CD14-positive monocyte (primary cell): ENCODE measurements around the gene LRRC4C. TPM values are rescaled to one million over a fixed set of nuclear protein-coding genes. Genes with fewer than 3 reads are reported as not detected.

Experiments used
- DNase-seq, 3 donors: peaks; one replicate each; pipeline ENCODE4 v3.0.0-alpha.2; 2011 to 2022
- H2AFZ ChIP-seq: 2 replicates; pipeline ENCODE4 v1.6.0; 2012; ENCODE audit warnings: mild to moderate bottlenecking, low read depth, low read length, inconsistent platforms; ENCODE audit not compliant: insufficient read depth, poor library complexity, severe bottlenecking
- H3K27ac ChIP-seq, 2 donors: 1 replicate in 1 of 2; 2 replicates in 1 of 2; pipeline ENCODE4 v1.5.1; 2012 to 2013; ENCODE audit warnings: low read length in 2 of 2, control low read depth in 1 of 2, inconsistent platforms in 1 of 2, low read depth in 1 of 2, mild to moderate bottlenecking in 1 of 2
- H3K27me3 ChIP-seq, 2 donors: one replicate each; pipeline versions ENCODE4 v1.6.0 to v1.6.1; 2011 to 2013; ENCODE audit warnings: low read length in 2 of 2; ENCODE audit not compliant: control insufficient read depth in 2 of 2, insufficient read depth in 2 of 2
- H3K36me3 ChIP-seq, 2 donors: replicated peaks in 1 of 2; 1 replicate in 1 of 2; 2 replicates in 1 of 2; pipeline versions ENCODE4 v1.5.1 to v1.6.1; 2012 to 2013; ENCODE audit warnings: low read length in 2 of 2, control low read depth in 1 of 2, inconsistent platforms in 1 of 2, mild to moderate bottlenecking in 1 of 2; ENCODE audit not compliant: insufficient read depth in 2 of 2, control insufficient read depth in 1 of 2
- H3K4me1 ChIP-seq, 2 donors: 1 replicate in 1 of 2; 2 replicates in 1 of 2; pipeline versions ENCODE4 v1.5.1 to v1.6.1; 2012 to 2013; ENCODE audit warnings: low read length in 2 of 2, control low read depth in 1 of 2, inconsistent platforms in 1 of 2, mild to moderate bottlenecking in 1 of 2, moderate library complexity in 1 of 2; ENCODE audit not compliant: insufficient read depth in 2 of 2, control insufficient read depth in 1 of 2
- H3K4me2 ChIP-seq: replicated peaks from 2 replicates; pipeline ENCODE3; 2012; ENCODE audit warnings: low read length, moderate library complexity, mild to moderate bottlenecking; ENCODE audit not compliant: poor library complexity, severe bottlenecking; ENCODE audit errors: extremely low read depth
- H3K4me3 ChIP-seq, 3 experiments: fragments of 200-600 bp in 1 of 3; sonication (generic) in 1 of 3; replicated peaks in 1 of 3; 1 replicate in 2 of 3; 2 replicates in 1 of 3; pipeline ENCODE4 v1.5.1; 2011 to 2013; ENCODE audit warnings: low read length in 3 of 3, mild to moderate bottlenecking in 3 of 3, control low read depth in 2 of 3, low read depth in 2 of 3, inconsistent platforms in 1 of 3, moderate library complexity in 1 of 3
- H3K79me2 ChIP-seq: 2 replicates; pipeline ENCODE4 v1.6.0; 2012; ENCODE audit warnings: mild to moderate bottlenecking, control low read depth, inconsistent platforms, low read length, moderate library complexity; ENCODE audit not compliant: insufficient read depth
- H3K9ac ChIP-seq: 2 replicates; pipeline ENCODE4 v1.6.0; 2017; ENCODE audit warnings: low read length, mild to moderate bottlenecking; ENCODE audit not compliant: insufficient read depth, poor library complexity, severe bottlenecking
- H3K9me3 ChIP-seq, 2 donors: replicated peaks in 1 of 2; 1 replicate in 1 of 2; 2 replicates in 1 of 2; pipeline versions ENCODE4 v1.5.1 to v1.6.1; 2012 to 2013; ENCODE audit warnings: low read length in 2 of 2, control low read depth in 1 of 2; ENCODE audit not compliant: control insufficient read depth in 1 of 2, insufficient read depth in 1 of 2
- H4K20me1 ChIP-seq: 2 replicates; pipeline ENCODE4 v1.6.0; 2012; ENCODE audit warnings: mild to moderate bottlenecking, low read length, control low read depth, moderate library complexity; ENCODE audit not compliant: insufficient read depth
- H3K27ac Mint-ChIP-seq, 7 donors: one replicate each; pipeline ENCODE4 v1.8.0; 2020; ENCODE audit warnings: mild to moderate bottlenecking in 7 of 7, mixed read lengths in 7 of 7, moderate library complexity in 6 of 7, inconsistent platforms in 2 of 7
- H3K27me3 Mint-ChIP-seq, 3 donors: one replicate each; pipeline ENCODE4 v1.8.0; 2021 to 2022; ENCODE audit warnings: low read depth in 3 of 3, mild to moderate bottlenecking in 3 of 3, mixed read lengths in 3 of 3, moderate library complexity in 3 of 3, inconsistent platforms in 1 of 3
- H3K36me3 Mint-ChIP-seq, 2 donors: one replicate each; pipeline ENCODE4 v1.8.0; 2020; ENCODE audit warnings: mixed read lengths in 2 of 2, inconsistent platforms in 1 of 2, mild to moderate bottlenecking in 1 of 2
- H3K4me1 Mint-ChIP-seq: one replicate; pipeline ENCODE4 v1.8.0; 2020; ENCODE audit warnings: mild to moderate bottlenecking, mixed read lengths
- H3K4me3 Mint-ChIP-seq, 2 donors: one replicate each; pipeline ENCODE4 v1.8.0; 2020; ENCODE audit warnings: mild to moderate bottlenecking in 2 of 2, mixed read lengths in 2 of 2, moderate library complexity in 1 of 2
- H3K9me3 Mint-ChIP-seq, 7 donors: one replicate each; pipeline ENCODE4 v1.8.0; 2020 to 2022; ENCODE audit warnings: mixed read lengths in 7 of 7, mild to moderate bottlenecking in 6 of 7, moderate library complexity in 6 of 7, inconsistent platforms in 2 of 7
- CTCF ChIP-seq: fragments of 200-600 bp; IDR thresholded peaks from one replicate; pipeline ENCODE4 v1.8.0; 2022; ENCODE audit warnings: antibody characterized with exemption, mild to moderate bottlenecking
- WGBS: methylation state at CpG from one replicate; pipeline ENCODE4 v1.1.5; 2013; ENCODE audit warnings: missing lambda C conversion rate; ENCODE audit not compliant: insufficient coverage; 5-methylcytosine and 5-hydroxymethylcytosine counted together
- intact Hi-C, 2 donors: fragments of 100-400 bp; cut with micrococcal nuclease; formaldehyde crosslinking; loops; one replicate each; pipeline versions ENCODE4 v1.15.0 to v1.15.1; 2023
- polyA plus RNA-seq, 3 donors: library from polyadenylated mRNA; depleted of rRNA in 1 of 3; unstranded in 2 of 3; stranded (reverse) in 1 of 3; fragments of 300-500 nt in 2 of 3; fragments of >200 nt in 1 of 3; fragmentation: Illumina TruSeq in 2 of 3; gene quantifications; 1 replicate in 2 of 3; 2 replicates in 1 of 3; pipeline ENCODE4 v1.2.3, GENCODE V29; 2012 to 2021

The LRRC4C gene
- polyA plus RNA-seq, 3 donors: not detected

- H3K79me2 ChIP-seq: no peaks in the 10 kb centered on the region
- no peak for TF ChIP-seq CTCF
- no peaks in the 10 kb centered on the region for H3K9me3 ChIP-seq
- no peak overlapping the region for H3K4me2 ChIP-seq
- Mint-ChIP-seq H3K4me1 (no peaks in the 10 kb centered on the region), H3K27me3 (no peaks in the 10 kb centered on the region), H3K36me3 (no peaks in the 10 kb centered on the region), H3K9me3 (peaks cover 0 to 5% (median 0%) of the 10 kb centered on the region in 7 donors), H3K27ac (no peak overlapping the region), H3K4me3 (no peak overlapping the region)
- H3K4me1 ChIP-seq: no peaks in the 10 kb centered on the region
- no peak overlapping the region for H3K9ac ChIP-seq
- no peaks in the 10 kb centered on the region for H3K27me3 ChIP-seq
- H2AFZ ChIP-seq: no peak overlapping the region
- intact Hi-C loops: no loop called here
- no peak overlapping the region for H3K27ac ChIP-seq
- no peak overlapping the region for H3K4me3 ChIP-seq
- no peaks in the 10 kb centered on the region for H4K20me1 ChIP-seq
- no peaks in the 10 kb centered on the region for H3K36me3 ChIP-seq
- no peak for DNase-seq
- WGBS: no CpG with 5 or more reads among the region's 3 CpGs
Observed at GRCh38 chr11:40882301-40882700, 577.2 kb downstream of the LRRC4C start.

- Mint-ChIP-seq H3K27ac (no peak overlapping the region), H3K9me3 (peaks cover 0 to 5% (median 2%) of the 10 kb centered on the region in 7 donors), H3K4me1 (no peaks in the 10 kb centered on the region), H3K4me3 (no peak overlapping the region), H3K36me3 (no peaks in the 10 kb centered on the region), H3K27me3 (no peaks in the 10 kb centered on the region)
- no peak overlapping the region for H3K27ac ChIP-seq
- no peaks in the 10 kb centered on the region for H3K36me3 ChIP-seq
- H3K9ac ChIP-seq: no peak overlapping the region
- DNase-seq: no peak
- no peaks in the 10 kb centered on the region for H3K79me2 ChIP-seq
- H3K4me2 ChIP-seq: no peak overlapping the region
- intact Hi-C loops: no loop called here
- TF ChIP-seq CTCF: no peak
- no peaks in the 10 kb centered on the region for H3K27me3 ChIP-seq
- no peak overlapping the region for H3K4me3 ChIP-seq
- H4K20me1 ChIP-seq: no peaks in the 10 kb centered on the region
- WGBS: 95% methylated on average over 2 of the region's 6 CpGs
- no peaks in the 10 kb centered on the region for H3K4me1 ChIP-seq
- H2AFZ ChIP-seq: no peak overlapping the region
- no peaks in the 10 kb centered on the region for H3K9me3 ChIP-seq
Observed at GRCh38 chr11:40879911-40880310, 579.5 kb downstream of the LRRC4C start.
